ENCODE results near the gene AGTR1.

The AGTR1 gene
- 0 reads per million in 4 experiments for total RNA-seq

DNA sequence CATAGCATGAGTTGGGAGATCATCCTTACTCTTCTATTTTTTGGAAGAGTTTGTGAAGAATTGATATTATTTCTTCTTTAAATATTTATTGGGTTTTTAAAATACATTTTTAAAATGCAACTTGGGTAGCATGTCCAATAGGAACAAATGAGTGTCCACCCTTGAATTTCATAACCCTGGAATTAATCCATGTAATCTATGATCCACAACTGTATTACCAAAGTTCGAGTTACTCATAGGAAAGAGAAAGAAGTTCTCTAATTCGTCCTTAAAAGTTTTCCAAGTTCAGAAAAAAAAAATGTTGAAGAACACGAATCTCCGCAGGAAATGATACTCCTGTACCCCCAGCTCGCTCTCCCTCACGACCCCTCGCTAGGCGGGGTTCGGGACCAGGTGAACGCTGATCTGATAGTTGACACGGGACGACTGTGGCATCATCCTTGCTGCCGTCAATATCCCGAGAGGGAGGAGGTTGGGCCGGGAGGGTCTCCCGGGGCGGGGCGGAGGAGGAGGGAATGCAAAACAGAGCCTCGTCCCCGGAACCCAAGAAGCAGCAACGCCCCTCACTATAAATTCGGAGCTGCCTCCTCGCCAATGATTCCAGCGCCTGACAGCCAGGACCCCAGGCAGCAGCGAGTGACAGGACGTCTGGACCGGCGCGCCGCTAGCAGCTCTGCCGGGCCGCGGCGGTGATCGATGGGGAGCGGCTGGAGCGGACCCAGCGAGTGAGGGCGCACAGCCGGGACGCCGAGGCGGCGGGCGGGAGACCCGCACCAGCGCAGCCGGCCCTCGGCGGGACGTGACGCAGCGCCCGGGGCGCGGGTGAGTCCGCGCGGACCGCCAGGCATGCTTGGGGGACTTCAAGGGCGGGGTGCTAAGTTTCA lies at the start of gene AGTR1:
Gene AGTR1, plus strand, starts transcription at position 598 of the 884 bp plus-strand sequence. CDS start 43,133 bp downstream, outside the sequence.
- no peak for DNase-seq

DNA sequence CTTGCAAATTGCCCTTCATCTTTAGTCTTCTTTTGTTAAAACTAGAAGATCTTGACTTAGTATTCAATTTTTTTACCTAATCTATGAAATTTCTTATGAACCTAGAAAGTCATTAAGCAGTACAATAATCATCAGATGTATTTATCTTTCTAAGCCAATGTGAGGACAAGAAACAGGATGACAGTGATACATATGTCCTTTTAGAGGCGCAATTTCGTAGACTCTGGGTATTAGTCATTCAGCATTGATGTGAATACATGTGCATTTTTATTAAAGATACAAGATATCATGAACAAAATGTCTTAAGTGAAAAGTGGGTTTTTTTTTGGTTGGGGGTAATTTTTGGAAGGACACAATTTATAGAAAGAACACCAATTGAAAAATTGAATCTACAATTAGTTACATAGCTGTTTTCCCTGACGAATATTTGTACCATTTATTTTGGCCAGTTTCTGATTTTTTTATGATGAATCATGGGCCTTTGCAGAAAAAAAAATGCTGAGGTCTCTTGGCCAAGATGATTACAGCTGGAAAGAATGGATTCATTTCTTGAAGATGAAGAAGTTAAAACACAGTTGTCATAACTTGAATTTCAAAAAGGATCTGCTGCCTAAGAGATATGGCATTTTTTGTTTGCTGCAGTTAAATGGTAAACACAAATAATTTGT lies 48.9 kb upstream of the AGTR1 start:
- DNase-seq: no peak

DNA sequence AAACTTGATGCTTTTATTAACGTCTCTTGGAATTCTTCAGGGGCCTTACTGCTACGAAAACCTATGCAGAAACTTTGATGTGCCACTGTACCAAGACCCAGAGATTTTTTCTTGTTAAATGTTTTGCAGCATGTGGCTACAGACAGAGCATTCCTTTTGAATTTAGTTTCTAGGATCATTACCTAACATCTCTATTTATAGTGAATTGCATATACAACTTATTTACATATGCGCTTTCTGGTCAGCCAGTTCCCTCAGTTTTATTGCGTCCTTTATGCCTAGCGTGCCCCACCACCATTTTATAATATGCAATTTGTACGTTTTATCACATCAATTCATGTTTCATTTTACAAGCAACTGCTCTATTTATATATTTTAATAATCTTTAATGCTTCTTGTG lies 46.2 kb upstream of the AGTR1 start:
- DNase-seq: no peak

DNA sequence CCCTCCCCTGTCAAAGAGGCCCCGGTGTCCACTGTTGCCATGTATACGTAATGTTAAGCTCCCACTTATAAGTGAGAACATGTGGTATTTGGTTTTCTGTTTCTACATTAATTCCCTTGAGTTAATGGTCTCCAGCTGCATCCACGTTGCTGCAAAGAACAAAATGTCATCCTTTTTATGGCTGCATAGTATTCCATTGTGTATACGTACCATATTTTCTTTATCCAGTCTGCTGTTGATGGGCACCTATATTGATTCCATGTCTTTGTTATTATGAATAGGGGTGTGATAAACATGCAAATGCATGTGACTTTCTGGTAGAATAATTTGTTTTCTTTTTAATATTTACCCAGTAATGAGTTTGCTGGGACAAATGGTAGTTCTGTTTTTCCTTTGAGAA lies 43.3 kb upstream of the AGTR1 start:
- no peak for DNase-seq

DNA sequence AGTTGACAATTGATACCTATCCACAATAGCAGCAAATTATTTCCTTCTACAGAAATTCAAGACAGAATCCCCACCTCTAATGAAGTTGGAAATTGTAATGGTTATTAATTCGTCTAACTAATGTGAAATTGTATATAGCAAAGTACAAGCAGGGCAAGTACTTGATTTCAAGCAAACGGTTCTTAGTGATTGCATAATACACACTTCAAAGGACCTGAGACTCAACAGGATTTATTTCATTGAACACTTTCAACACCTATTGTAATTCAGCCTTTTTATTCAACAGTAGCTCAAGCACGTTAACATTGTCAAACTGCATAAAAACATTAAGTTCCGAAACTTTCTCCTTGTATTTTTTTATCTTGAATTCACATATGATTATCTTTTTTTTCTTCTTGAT lies 40.2 kb upstream of the AGTR1 start:
- no peak for DNase-seq

DNA sequence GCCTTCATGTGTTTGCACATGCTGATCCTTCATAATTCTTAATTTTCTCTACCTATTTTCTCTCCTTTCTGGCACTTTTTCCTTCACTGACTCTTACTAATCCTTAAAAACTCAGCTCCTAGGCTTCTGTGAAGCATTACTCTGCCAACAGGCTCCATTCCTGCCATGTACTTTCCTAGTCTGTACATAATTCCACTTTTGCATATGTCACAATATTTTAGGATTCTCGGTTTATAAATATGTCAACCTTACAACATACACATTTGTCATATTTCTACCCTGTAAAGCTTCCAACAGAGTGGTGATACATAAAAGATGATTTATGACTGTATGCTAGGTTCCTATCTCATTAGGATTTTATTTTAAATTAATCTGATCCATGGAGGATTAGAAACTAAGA lies 38.2 kb upstream of the AGTR1 start:
- DNase-seq: no peak

DNA sequence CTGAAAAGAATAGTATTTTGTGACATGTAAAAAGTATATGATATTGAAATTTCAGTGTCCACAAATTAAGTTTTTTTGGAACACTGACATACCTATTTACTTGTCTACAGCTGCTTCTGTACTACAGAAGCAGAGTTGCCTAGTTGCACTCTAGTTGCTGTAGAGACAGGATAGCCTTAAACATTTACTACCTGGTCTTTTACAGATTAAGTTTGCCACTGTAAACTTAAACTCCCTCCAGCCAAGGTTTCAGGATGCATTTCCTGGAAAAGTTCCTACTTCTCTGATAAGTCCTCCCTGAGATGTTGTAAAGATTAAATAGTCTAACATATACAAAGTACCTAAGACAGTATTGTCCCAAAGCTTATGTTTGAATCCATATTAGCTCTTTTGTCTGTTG lies 17.4 kb upstream of the AGTR1 start:
- DNase-seq: no peak

DNA sequence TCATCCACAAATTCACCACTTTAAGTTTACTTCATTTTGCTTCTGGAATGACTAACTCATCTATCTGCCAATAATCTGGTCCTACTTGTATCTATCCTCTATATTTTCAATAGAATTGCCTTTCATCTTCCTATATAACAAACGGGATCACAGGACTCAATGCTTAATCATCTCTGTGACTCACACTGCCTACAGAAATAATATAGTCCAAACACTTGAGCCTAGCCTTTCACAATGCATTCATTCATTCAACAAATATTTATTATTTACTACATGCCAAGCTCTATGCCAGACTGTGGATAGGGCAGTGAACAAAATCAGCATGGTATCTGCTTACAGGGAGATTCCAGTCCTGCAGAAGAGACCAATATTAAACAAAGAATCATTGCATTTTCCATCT lies 16.6 kb upstream of the AGTR1 start:
- no peak for DNase-seq

DNA sequence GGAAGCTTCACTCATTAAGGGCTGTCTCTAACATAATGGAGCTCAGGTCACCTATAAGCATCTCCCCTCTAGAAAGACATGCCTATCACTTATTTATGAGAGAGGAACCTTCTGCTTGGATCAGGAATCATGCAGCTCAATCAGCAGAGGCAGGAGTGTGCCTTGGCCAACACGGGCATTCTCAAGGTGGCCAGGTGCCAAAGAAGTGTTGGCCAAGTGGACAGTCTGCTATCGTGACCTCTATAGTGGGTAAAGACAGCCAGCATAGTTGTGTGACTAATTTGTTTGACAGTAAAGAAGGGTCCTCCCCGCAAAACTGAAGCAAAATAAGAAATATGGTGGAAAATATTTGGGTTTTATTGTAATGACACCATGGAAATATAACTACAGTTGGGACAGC lies 14.7 kb upstream of the AGTR1 start:
- no peak for DNase-seq

DNA sequence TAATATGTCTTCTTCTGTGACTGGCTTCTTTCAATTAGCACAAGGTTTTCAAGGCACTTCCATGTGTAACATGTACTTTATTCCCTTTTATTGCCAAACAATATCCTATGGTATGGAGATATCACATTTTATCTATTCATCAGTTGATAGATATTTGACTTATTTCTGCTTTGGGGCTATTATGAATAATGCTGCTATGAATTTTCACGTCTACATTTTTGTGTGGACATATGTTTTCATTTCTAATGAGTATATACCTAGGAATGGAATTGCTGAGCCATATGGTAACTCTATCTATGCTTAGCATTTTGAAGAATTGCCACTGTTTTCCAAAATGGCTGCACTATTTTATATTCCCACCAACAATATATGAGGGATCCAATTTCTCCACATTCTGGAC lies 3.6 kb upstream of the AGTR1 start:
- DNase-seq: no peak

DNA sequence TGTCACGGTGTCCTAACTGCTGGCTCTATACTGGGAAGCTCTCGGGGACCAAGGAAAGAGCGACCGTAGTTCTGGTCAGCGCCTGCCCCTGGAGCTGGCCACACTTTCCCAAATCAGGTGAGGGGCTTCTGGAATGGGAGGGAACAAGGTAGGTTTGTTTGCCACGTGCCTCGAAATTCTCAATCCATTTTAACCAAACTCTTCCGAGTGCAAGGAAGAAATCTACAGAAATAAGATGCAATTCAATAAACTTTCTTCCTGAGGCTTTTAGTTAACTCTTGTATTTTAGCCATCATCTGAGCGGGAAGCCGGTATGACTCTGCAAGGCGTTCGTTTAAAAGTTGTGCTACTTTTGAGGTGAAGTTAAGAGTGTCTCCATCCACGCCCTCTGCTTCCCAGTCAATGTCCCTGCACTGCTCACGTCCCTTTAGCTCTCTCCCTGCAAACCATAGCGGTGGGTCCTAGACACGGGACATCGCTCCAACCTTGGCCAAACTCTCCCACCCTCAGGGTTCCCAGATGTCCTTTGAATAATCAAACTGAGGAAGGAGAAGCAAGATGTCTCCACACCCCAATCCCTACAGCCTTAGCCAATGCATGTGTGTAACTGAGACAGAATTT lies 597 bp downstream of the AGTR1 start:
- DNase-seq: no peak

DNA sequence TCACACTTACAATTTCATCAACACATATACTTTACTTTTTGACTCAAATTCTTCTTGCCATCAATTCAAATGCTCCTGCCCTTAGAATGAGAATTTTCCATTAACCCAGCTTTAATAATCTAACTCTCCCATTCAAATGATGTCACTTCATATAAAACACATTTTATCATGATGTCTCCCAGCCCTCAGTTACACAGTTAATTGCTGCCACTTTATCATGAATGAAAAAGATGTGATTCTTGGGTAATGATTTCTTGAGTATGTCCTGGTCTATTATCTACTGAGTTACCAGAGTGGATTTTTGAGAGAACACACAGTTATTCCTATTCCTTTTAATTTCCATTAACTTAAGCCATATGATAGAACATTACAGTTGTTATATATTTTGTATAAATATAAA lies 7.6 kb downstream of the AGTR1 start:
- no peak for DNase-seq

DNA sequence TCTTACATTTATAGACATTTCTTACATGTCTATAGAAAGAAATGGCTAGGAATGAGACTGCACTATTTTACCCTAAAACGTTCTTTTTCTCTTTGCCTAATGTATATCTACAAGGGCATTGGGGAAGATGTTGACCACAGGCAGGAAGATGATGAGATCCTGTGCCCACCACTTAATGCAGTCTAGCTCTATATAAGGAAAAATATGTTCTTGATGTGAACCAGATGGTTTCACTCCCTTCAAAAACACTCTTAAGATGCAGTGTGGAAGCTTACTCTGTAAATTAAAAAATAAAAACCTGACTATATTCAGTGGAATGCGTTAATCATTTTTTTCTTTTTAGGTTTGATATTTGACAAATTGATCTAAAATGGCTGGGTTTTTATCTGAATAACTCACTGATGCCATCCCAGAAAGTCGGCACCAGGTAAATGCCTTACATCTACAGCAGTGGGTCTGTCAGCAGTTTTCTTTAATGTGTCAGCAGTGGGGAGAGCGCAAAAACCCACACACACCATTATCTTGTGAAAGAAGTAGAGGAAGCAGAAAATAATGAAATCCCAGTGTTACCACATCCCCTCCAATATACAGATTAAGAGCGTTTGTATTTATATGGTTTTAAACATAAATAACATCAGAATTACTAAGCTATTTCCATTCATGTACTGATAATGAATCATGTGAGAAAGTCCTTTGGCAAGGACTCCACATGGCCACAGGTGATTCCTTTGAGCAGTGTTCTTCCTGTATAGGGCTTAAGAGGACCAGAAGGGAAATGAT lies 10.1 kb downstream of the AGTR1 start:
- DNase-seq: no peak

DNA sequence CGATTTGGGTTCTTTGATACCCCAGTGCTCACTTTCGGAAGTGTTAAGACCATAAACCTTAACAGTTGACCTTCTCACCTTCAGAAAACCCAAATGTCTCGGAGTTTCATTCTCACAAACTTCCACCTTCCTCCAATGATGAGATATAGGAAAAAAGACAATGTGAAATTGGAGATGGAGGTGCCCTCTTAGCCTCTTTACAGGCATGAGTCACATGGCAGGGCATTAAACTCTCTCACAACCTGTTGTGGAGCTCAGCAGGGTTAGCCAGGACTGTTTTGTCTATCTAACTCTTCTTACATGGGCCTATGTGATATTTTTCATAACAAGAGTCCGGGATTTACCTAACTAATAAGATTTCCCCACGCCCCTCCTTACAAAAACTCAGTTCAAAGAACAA lies 10.7 kb downstream of the AGTR1 start:
- no peak for DNase-seq

DNA sequence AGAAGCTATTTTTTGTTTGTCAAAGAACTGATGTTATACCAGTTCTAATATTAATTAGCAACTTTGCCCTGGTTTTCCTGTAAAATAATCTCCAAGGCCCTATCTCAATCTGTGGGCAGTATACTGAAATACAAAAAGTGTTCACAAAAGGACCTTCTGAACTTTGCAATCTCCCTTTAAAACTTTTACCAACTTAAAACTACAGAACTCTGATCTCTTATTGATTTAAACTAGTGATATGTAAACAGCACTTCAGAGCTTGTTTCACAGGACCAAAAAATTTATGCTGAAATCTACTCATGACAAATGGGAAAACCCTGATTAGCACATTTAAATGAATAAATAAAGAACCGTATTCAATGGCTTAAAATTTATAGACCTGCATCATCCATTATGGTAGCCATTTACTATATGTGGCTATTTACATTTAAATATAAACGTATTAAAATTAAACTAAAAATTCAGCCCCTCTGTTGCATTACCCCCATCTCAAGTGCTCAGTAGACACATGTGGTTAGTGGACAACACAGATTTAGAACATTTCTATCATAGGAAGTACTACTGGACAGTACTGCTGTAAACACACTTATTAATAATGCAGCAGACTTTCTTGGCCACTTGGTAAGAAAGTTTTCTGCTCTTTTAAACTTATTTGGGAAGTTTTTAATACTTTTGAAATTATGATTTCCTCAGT lies 12.0 kb downstream of the AGTR1 start:
- DNase-seq: no peak

DNA sequence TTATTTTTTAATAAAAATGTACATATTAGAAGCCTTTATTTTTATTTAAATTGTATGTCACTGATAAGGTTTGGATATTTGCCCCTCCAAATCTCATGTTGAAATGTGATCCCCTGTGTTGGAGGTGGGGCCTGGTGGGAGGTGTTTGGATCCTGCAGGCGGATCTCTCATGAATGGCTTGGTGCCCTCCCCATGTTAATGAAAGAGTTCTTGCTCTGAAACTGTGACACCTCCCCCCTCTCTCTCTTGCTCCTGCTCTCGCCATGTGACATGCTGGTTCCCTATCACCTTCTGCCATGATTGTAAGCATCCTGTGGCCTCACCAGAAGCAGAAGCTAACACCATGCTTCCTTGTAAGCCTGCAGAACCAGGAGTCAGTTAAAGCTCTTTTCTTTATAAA lies 13.0 kb downstream of the AGTR1 start:
- DNase-seq: no peak

DNA sequence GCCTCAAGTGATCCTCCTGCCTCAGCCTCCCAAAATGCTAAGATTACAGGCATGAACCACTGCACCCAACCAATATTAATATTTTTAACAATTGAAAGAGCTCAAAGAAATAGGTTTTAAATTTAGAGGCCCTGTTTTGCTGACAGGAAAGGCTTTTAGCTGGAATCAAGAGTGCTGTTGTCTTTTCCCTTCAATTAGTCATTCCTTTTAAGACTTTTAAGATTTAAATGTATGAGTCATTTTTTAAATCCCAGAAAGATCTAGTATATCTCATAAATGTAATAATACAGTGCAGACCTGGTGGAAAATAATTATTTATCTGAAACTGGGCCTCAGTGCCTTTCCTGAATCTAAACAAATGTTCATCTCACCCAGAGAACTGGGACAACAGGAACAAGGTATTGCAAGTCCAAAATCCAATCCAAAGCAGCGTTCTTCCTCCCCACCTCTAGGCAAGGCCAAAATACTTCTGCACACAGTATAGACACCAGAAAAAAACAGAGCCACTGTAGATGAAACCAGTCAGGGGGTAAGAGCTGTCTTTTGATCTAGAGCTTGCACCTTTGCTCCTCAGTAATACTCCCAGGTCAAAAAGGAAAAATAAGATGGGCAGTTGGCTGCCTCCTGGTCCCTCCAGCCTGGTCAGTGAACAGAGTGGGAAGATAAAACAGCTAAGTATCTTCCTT lies 14.4 kb downstream of the AGTR1 start:
- no peak for DNase-seq

DNA sequence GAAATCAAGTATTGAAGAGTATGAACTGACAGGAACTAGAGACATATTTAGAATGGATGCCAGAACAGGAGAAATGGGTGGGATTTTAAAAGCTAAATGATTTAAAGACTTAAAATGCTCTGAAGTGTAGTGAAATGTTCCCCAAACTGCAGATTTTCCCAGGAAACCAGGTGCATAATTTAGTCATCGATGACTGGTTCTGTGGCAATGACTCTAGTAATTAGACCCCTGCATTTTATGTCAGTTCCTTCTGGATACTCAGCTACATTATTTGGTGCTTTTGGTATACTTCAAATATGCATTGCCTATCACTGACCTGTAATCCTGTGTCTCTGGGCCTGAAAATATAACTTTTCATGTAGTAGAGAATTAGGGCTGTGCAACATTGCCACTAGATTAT lies 16.8 kb downstream of the AGTR1 start:
- no peak for DNase-seq

DNA sequence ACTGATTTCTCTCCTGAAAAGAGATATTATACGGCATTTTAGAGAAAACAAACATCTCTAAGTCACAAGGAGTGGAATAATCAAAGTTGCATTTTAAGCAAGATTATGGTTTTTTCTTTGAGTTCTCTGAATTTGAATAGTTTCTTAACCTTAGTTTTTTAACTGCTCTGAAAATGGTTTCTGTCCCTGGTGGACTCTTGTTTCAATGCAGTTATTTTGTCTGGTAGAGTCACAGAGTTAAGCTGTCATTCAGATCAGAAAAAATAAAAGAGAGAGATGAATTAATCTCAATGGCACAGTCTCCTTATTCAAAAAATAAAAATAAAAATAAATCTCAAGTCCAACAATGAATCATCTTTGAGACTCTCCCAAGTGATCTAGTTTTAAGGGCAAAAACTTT lies 19.0 kb downstream of the AGTR1 start:
- DNase-seq: no peak

DNA sequence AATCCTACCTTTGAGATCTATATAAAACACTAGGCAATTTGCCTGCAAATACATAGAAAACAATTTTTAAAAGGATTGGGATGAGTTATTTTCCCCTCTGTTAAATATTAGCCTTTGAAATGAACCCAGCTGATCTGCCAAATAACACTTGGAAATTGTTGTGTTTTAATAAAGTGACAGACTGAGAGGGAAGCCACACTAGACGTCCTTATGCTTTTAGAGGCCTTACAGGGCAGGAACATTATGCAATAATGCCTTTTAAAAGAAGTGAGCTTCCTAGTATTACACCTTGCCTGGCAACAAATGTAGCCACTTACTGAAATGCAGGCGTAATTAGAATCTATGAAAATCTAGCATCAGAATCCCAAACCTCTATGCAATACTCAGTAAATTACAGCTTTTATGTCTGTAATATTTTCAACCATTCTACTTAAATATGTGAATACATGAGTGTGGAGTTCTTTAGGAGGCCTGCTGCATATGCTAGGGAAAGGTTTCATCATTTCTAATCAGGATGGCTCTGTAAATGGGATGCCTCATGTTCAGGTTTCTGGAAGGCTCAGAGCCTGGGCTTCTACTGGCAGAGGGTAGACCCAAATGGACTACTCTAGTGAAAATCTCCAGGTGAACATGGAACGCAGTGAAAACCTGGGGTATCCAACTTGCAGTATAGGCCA lies 20.3 kb downstream of the AGTR1 start:
- DNase-seq: no peak
